ENCODE data around the gene MGAT4C. TPM values are rescaled to one million over a fixed set of nuclear protein-coding genes. Genes with fewer than 3 reads are reported as not detected.

MGAT4C gene
- total RNA-seq, 1 donor from 2014 or later, result 1.2 TPM

- peaks cover 2% of the 10 kb centered on the region for H3K4me1 Mint-ChIP-seq (ENCODE audit: low read depth, unreplicated experiment)
- no peak for FAIRE-seq
Observed at GRCh38 chr12:86006727-86007126, 249.5 kb downstream of the MGAT4C start.

GRCh38 chr12:85998074-85998473 lies 258.1 kb downstream of the MGAT4C start:
- Histone ChIP-seq H3K79me2 (ENCODE audit: insufficient read depth, low read length) (no peaks in the 10 kb centered on the region), H3K4me1 (ENCODE audit: insufficient read depth, low read length) (no peaks in the 10 kb centered on the region), H3K9me3 (ENCODE audit: insufficient read depth, low read depth, low read length) (peaks cover 6% of the 10 kb centered on the region), H3K4me2 (ENCODE audit: low read length) (no peak overlapping the region), H3K27me3 (ENCODE audit: insufficient read depth, low read length) (no peaks in the 10 kb centered on the region), H3K9ac (ENCODE audit: low read length) (no peak overlapping the region), H4K20me1 (ENCODE audit: insufficient read depth, low read length) (no peaks in the 10 kb centered on the region), H3K27ac (ENCODE audit: low read depth, low read length) (no peak overlapping the region), H2AFZ (ENCODE audit: low read depth, low read length) (no peak overlapping the region), H3K4me3 (ENCODE audit: insufficient read depth, low read depth, low read length) (no peak overlapping the region), H3K36me3 (ENCODE audit: insufficient read depth, low read length) (no peaks in the 10 kb centered on the region)
- peaks cover 2% of the 10 kb centered on the region for H3K4me1 Mint-ChIP-seq (ENCODE audit: low read depth, unreplicated experiment)
- H3K9me3 Mint-ChIP-seq (ENCODE audit: unreplicated experiment), result peaks cover 10% of the 10 kb centered on the region
- TF ChIP-seq CTCF (IDR thresholded peaks at IDR 0.05; ENCODE audit: insufficient read depth, low read depth, low read length) (no peak), EZH2 (IDR thresholded peaks at IDR 0.05; ENCODE audit: insufficient read depth, low read length) (no peak)
- DNase-seq (ENCODE audit: low read depth) (no peak), FAIRE-seq (no peak)
- no peak overlapping the region for H3K4me3 Mint-ChIP-seq (ENCODE audit: unreplicated experiment)
- no peak overlapping the region for H3K27ac Mint-ChIP-seq (ENCODE audit: unreplicated experiment)
- H3K36me3 Mint-ChIP-seq (ENCODE audit: low read depth, unreplicated experiment), result peaks cover 6% of the 10 kb centered on the region
- H3K27me3 Mint-ChIP-seq (ENCODE audit: low read depth, unreplicated experiment), result no peaks in the 10 kb centered on the region

More at GRCh38 chr12:86006727-86007126, 249.5 kb downstream of the MGAT4C start:
- Histone ChIP-seq H3K27ac (ENCODE audit: low read depth, low read length) (no peak overlapping the region), H3K27me3 (ENCODE audit: insufficient read depth, low read length) (no peaks in the 10 kb centered on the region), H3K36me3 (ENCODE audit: insufficient read depth, low read length) (no peaks in the 10 kb centered on the region), H4K20me1 (ENCODE audit: insufficient read depth, low read length) (no peaks in the 10 kb centered on the region), H3K9me3 (ENCODE audit: insufficient read depth, low read depth, low read length) (no peaks in the 10 kb centered on the region), H2AFZ (ENCODE audit: low read depth, low read length) (no peak overlapping the region), H3K4me2 (ENCODE audit: low read length) (no peak overlapping the region), H3K4me3 (ENCODE audit: insufficient read depth, low read depth, low read length) (no peak overlapping the region), H3K9ac (ENCODE audit: low read length) (no peak overlapping the region), H3K79me2 (ENCODE audit: insufficient read depth, low read length) (no peaks in the 10 kb centered on the region), H3K4me1 (ENCODE audit: insufficient read depth, low read length) (no peaks in the 10 kb centered on the region)
- no peak for DNase-seq (ENCODE audit: low read depth)
- Mint-ChIP-seq H3K27me3 (ENCODE audit: low read depth, unreplicated experiment) (no peaks in the 10 kb centered on the region), H3K4me3 (ENCODE audit: unreplicated experiment) (no peak overlapping the region), H3K36me3 (ENCODE audit: low read depth, unreplicated experiment) (no peaks in the 10 kb centered on the region), H3K9me3 (ENCODE audit: unreplicated experiment) (no peaks in the 10 kb centered on the region), H3K27ac (ENCODE audit: unreplicated experiment) (no peak overlapping the region)
- TF ChIP-seq CTCF (IDR thresholded peaks at IDR 0.05; ENCODE audit: insufficient read depth, low read depth, low read length) (no peak), EZH2 (IDR thresholded peaks at IDR 0.05; ENCODE audit: insufficient read depth, low read length) (no peak)

- H2AFZ ChIP-seq (ENCODE audit: low read depth, low read length), result no peak overlapping the region
- no peaks in the 10 kb centered on the region for H3K4me1 ChIP-seq (ENCODE audit: insufficient read depth, low read length)
- peaks cover 19% of the 10 kb centered on the region for H3K9me3 ChIP-seq (ENCODE audit: insufficient read depth, low read depth, low read length)
- TF ChIP-seq EZH2 (IDR thresholded peaks at IDR 0.05; ENCODE audit: insufficient read depth, low read length) (no peak), CTCF (IDR thresholded peaks at IDR 0.05; ENCODE audit: insufficient read depth, low read depth, low read length) (no peak)
- no peaks in the 10 kb centered on the region for H3K27me3 ChIP-seq (ENCODE audit: insufficient read depth, low read length)
- H3K27ac Mint-ChIP-seq (ENCODE audit: unreplicated experiment), result no peak overlapping the region
- no peaks in the 10 kb centered on the region for H4K20me1 ChIP-seq (ENCODE audit: insufficient read depth, low read length)
- H3K27me3 Mint-ChIP-seq (ENCODE audit: low read depth, unreplicated experiment), result no peaks in the 10 kb centered on the region
- no peaks in the 10 kb centered on the region for H3K79me2 ChIP-seq (ENCODE audit: insufficient read depth, low read length)
- no peak overlapping the region for H3K9ac ChIP-seq (ENCODE audit: low read length)
- no peak overlapping the region for H3K4me2 ChIP-seq (ENCODE audit: low read length)
- H3K4me3 ChIP-seq (ENCODE audit: insufficient read depth, low read depth, low read length), result no peak overlapping the region
- H3K4me3 Mint-ChIP-seq (ENCODE audit: unreplicated experiment), result no peak overlapping the region
- no peak overlapping the region for H3K27ac ChIP-seq (ENCODE audit: low read depth, low read length)
- FAIRE-seq, result no peak
- DNase-seq (ENCODE audit: low read depth), result peak; percentile 6
- H3K36me3 Mint-ChIP-seq (ENCODE audit: low read depth, unreplicated experiment), result peaks cover 6% of the 10 kb centered on the region
- peaks cover 14% of the 10 kb centered on the region for H3K9me3 Mint-ChIP-seq (ENCODE audit: unreplicated experiment)
- H3K4me1 Mint-ChIP-seq (ENCODE audit: low read depth, unreplicated experiment), result peaks cover 2% of the 10 kb centered on the region
- no peaks in the 10 kb centered on the region for H3K36me3 ChIP-seq (ENCODE audit: insufficient read depth, low read length)
Observed at GRCh38 chr12:85996280-85996679, 259.9 kb downstream of the MGAT4C start.

Measured in astrocyte (in vitro differentiated cells and primary cell).